Nephron (organoid): Measurements from ENCODE around the gene TCTN2.

Experiments
- H3K27ac Mint-ChIP-seq, 3 experiments: 2 replicates each; pipeline ENCODE4 v1.8.0; 2020; ENCODE audit warnings: mixed read lengths in 3 of 3, mild to moderate bottlenecking in 2 of 3, moderate library complexity in 1 of 3
- H3K27me3 Mint-ChIP-seq: 2 replicates; pipeline ENCODE4 v1.8.0; 2021; ENCODE audit warnings: low read depth, mild to moderate bottlenecking, moderate library complexity, mixed read lengths
- H3K36me3 Mint-ChIP-seq: 2 replicates; pipeline ENCODE4 v1.8.0; 2020; ENCODE audit warnings: low read depth, mixed read lengths
- H3K4me1 Mint-ChIP-seq: 2 replicates; pipeline ENCODE4 v1.8.0; 2020; ENCODE audit warnings: mixed read lengths
- H3K4me3 Mint-ChIP-seq, 3 experiments: 2 replicates each; pipeline ENCODE4 v1.8.0; 2020; ENCODE audit warnings: mild to moderate bottlenecking in 3 of 3, mixed read lengths in 3 of 3, moderate library complexity in 2 of 3
- H3K9me3 Mint-ChIP-seq: 2 replicates; pipeline ENCODE4 v1.8.0; 2020; ENCODE audit warnings: mixed read lengths
- CTCF ChIP-seq, 3 experiments: fragments of 200-600 bp; sonication (generic); IDR thresholded peaks; one replicate each; pipeline ENCODE4 v1.5.0; 2021; ENCODE audit warnings: antibody characterized with exemption in 3 of 3; ENCODE audit not compliant: unreplicated experiment in 3 of 3

TCTN2 gene

GRCh38 chr12:123645380-123645779, 25.5 kb upstream of the TCTN2 start:
- Mint-ChIP-seq H3K9me3 (no peaks in the 10 kb centered on the region), H3K4me3 (no peak overlapping the region), H3K27ac (no peak overlapping the region), H3K4me1 (no peaks in the 10 kb centered on the region), H3K36me3 (peaks cover 30% of the 10 kb centered on the region), H3K27me3 (no peaks in the 10 kb centered on the region)
- no peak for TF ChIP-seq CTCF (IDR thresholded peaks at IDR 0.05; ENCODE audit: unreplicated experiment in 3 of 3)

- no peak for TF ChIP-seq CTCF (IDR thresholded peaks at IDR 0.05; ENCODE audit: unreplicated experiment in 3 of 3)
- no peak overlapping the region for H3K27ac Mint-ChIP-seq
- peaks cover 35% of the 10 kb centered on the region for H3K36me3 Mint-ChIP-seq
- H3K9me3 Mint-ChIP-seq: no peaks in the 10 kb centered on the region
- H3K4me1 Mint-ChIP-seq: no peaks in the 10 kb centered on the region
- H3K27me3 Mint-ChIP-seq: no peaks in the 10 kb centered on the region
- no peak overlapping the region for H3K4me3 Mint-ChIP-seq
These were observed 25.0 kb upstream of the TCTN2 start for GRCh38 chr12:123645878-123646277.

GRCh38 chr12:123648401-123648800, 22.5 kb upstream of the TCTN2 start:
- TF ChIP-seq CTCF (IDR thresholded peaks at IDR 0.05; ENCODE audit: unreplicated experiment in 3 of 3): no peak
- H3K36me3 Mint-ChIP-seq: peaks cover 47% of the 10 kb centered on the region
- no peak overlapping the region for H3K27ac Mint-ChIP-seq
- no peaks in the 10 kb centered on the region for H3K9me3 Mint-ChIP-seq
- no peaks in the 10 kb centered on the region for H3K4me1 Mint-ChIP-seq
- H3K4me3 Mint-ChIP-seq: no peak overlapping the region
- no peaks in the 10 kb centered on the region for H3K27me3 Mint-ChIP-seq

- H3K27me3 Mint-ChIP-seq: no peaks in the 10 kb centered on the region
- H3K36me3 Mint-ChIP-seq: peaks cover 48% of the 10 kb centered on the region
- no peak overlapping the region for H3K27ac Mint-ChIP-seq
- no peaks in the 10 kb centered on the region for H3K9me3 Mint-ChIP-seq
- no peak for TF ChIP-seq CTCF (IDR thresholded peaks at IDR 0.05; ENCODE audit: unreplicated experiment in 3 of 3)
- H3K4me1 Mint-ChIP-seq: no peaks in the 10 kb centered on the region
- H3K4me3 Mint-ChIP-seq: no peak overlapping the region
These were observed 16.7 kb upstream of the TCTN2 start for GRCh38 chr12:123654129-123654701.

GRCh38 chr12:123655420-123655819, 15.5 kb upstream of the TCTN2 start:
- no peak overlapping the region for H3K27ac Mint-ChIP-seq
- H3K36me3 Mint-ChIP-seq: peaks cover 52% of the 10 kb centered on the region
- no peaks in the 10 kb centered on the region for H3K4me1 Mint-ChIP-seq
- no peak for TF ChIP-seq CTCF (IDR thresholded peaks at IDR 0.05; ENCODE audit: unreplicated experiment in 3 of 3)
- H3K4me3 Mint-ChIP-seq: no peak overlapping the region
- no peaks in the 10 kb centered on the region for H3K27me3 Mint-ChIP-seq
- no peaks in the 10 kb centered on the region for H3K9me3 Mint-ChIP-seq

- Mint-ChIP-seq H3K27ac (no peak overlapping the region), H3K4me1 (no peaks in the 10 kb centered on the region), H3K36me3 (peaks cover 50% of the 10 kb centered on the region), H3K27me3 (no peaks in the 10 kb centered on the region), H3K4me3 (no peak overlapping the region), H3K9me3 (no peaks in the 10 kb centered on the region)
- TF ChIP-seq CTCF (IDR thresholded peaks at IDR 0.05; ENCODE audit: unreplicated experiment in 3 of 3): no peak
These were observed 14.5 kb upstream of the TCTN2 start for GRCh38 chr12:123656392-123656791.
